BJ (cell line): ENCODE results near the gene ARMC9. TPM values are rescaled to one million over a fixed set of nuclear protein-coding genes. Genes with fewer than 3 reads are reported as not detected.

Experiments used
- CTCF ChIA-PET: fragments of 350-600 bp; formaldehyde crosslinking; extraction: SDS; loops from one replicate; lab custom pipeline; 2021; ENCODE audit warnings: antibody characterized with exemption, inconsistent platforms; lab: Yijun Ruan, JAX
- POLR2A ChIA-PET: fragments of 300-600 bp; sonication (Branson Sonifier 250); formaldehyde crosslinking; extraction: SDS; loops from one replicate; lab custom pipeline; 2021; ENCODE audit warnings: antibody characterized with exemption; lab: Charles Lee
- DNase-seq: peaks from one replicate; pipeline ENCODE4 v3.0.0-alpha.2; 2011; ENCODE audit warnings: low read depth
- H3K27me3 ChIP-seq: 2 replicates; pipeline ENCODE4 v1.6.0; 2011; ENCODE audit warnings: low read length; ENCODE audit not compliant: control insufficient read depth, insufficient read depth
- H3K36me3 ChIP-seq: 2 replicates; pipeline ENCODE4 v1.5.1; 2011; ENCODE audit warnings: low read length; ENCODE audit not compliant: control insufficient read depth, insufficient read depth
- H3K4me3 ChIP-seq: 2 replicates; pipeline ENCODE4 v1.5.1; 2011; ENCODE audit warnings: low read depth, mild to moderate bottlenecking, control low read depth, low read length
- CTCF ChIP-seq: IDR thresholded peaks from 2 replicates; pipeline ENCODE4 v1.5.1; 2011; ENCODE audit warnings: low read depth, mild to moderate bottlenecking, control low read depth, inconsistent platforms, low read length, moderate library complexity; ENCODE audit not compliant: insufficient read depth
- polyA plus RNA-seq: library from polyadenylated mRNA; depleted of rRNA; stranded (reverse); fragments of >200 nt; gene quantifications from 2 replicates; pipeline ENCODE4 v1.2.3, GENCODE V29; 2011

The ARMC9 gene
- polyA plus RNA-seq, 1 experiment: 83.1 TPM

GRCh38 chr2:231212329-231212845 lies 14.0 kb downstream of the ARMC9 start:
- peaks cover 30% of the 10 kb centered on the region for H3K36me3 ChIP-seq
- ChIA-PET CTCF (interaction anchor here (1.2 to 1.8 kb wide), 2 partner anchors 15 to 108 kb away, joined by 5 to 6 read pairs; no protein-coding TSS in a partner anchor), POLR2A (no interaction called here)
- no peak overlapping the region for H3K4me3 ChIP-seq
- DNase-seq: no peak
- no peak for TF ChIP-seq CTCF
- H3K27me3 ChIP-seq: no peaks in the 10 kb centered on the region

DNA sequence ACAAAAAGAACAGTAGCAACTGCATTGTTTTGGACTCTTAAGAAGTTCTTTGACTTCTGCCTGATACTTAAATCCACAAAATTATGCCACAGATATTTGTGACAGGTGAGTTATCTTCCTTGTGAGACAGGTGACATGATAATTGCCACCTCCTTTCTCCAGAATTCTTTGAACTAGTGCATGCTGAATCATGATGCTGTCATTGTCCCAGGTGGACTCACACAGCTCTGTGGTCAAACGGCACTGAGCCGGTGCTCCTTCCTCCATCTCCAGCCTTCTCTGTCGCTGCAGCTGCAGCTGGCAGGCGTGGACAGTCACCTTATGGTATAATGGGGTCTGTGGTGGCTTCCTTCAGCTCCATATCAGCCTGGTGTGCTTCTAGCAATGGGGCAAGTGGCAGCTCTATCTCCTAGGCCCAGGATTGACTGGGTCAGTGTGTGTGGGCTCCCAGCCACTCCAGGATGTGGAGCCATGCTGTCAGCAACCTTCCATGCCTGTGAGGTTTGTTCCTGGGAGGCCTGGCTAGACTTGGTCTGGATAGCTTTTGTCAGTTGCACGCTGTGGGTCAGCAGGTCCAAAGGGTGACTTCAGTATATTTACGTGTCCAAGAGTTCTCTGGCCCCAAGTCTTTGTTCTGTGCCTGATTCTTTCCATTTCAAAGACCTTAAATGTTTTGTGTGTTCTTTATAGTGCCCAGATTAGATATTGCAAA lies 15.7 kb downstream of the ARMC9 start:
- DNase-seq: no peak
- no peaks in the 10 kb centered on the region for H3K27me3 ChIP-seq
- H3K4me3 ChIP-seq: no peak overlapping the region
- peaks cover 25% of the 10 kb centered on the region for H3K36me3 ChIP-seq
- no peak for TF ChIP-seq CTCF
- ChIA-PET POLR2A (no interaction called here), CTCF (interaction anchor here (1.3 kb wide), 1 partner anchor 22 kb away, joined by 3 read pairs; no protein-coding TSS in a partner anchor)

DNA sequence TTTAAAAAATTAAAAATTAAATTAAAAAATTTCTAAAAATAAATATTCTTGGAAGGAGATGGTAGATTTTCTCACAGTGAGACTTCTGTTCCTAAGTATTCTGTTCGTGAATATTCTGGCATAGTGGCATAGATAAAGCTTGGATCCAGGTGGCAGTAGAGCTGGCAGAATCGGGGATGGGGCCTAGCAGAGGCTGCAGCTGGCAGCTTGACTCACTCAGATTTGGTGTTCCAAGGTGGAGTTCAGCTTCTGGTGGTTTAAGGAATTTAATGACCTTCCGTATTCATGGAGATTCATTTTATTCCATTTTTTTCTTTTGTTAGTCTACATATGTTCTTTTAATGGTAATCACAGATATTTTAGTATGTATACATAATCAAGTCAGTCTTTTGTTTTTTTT lies 19.9 kb downstream of the ARMC9 start:
- no peak overlapping the region for H3K4me3 ChIP-seq
- ChIA-PET CTCF (interaction anchor here (1.0 to 2.4 kb wide), 4 partner anchors 9 to 235 kb away, joined by 3 to 9 read pairs (median 8); no protein-coding TSS in a partner anchor), POLR2A (no interaction called here)
- H3K36me3 ChIP-seq: peaks cover 24% of the 10 kb centered on the region
- no peaks in the 10 kb centered on the region for H3K27me3 ChIP-seq
- TF ChIP-seq CTCF: no peak
- no peak for DNase-seq

DNA sequence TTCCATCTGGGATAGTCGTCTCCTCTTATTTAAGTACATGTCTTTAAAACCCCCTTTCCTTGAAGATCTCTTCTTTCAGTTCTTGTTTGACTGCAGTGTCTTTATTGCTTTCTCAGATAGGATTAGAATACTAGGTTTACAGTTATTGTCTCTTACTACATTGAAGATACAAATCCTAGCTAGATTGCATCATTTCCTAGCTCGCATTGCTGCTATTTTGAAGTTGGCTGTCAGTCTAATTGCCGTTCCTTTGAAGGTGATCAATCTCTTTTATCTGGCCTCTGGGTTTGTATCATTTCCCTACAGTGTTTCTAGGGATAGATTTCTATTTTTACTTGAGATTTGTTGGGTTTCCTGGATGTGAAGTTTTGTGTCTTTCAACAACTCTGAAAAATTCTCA lies 20.9 kb downstream of the ARMC9 start:
- TF ChIP-seq CTCF: no peak
- DNase-seq: no peak
- H3K27me3 ChIP-seq: no peaks in the 10 kb centered on the region
- ChIA-PET POLR2A (interaction anchor here (0.6 kb wide), 1 partner anchor 96 kb away, joined by 3 read pairs; no protein-coding TSS in a partner anchor), CTCF (interaction anchor here (1.1 to 2.4 kb wide), 9 partner anchors 9 to 382 kb away, joined by 3 to 9 read pairs (median 5); no protein-coding TSS in a partner anchor)
- H3K4me3 ChIP-seq: no peak overlapping the region
- peaks cover 20% of the 10 kb centered on the region for H3K36me3 ChIP-seq

GRCh38 chr2:231221761-231222160 lies 23.3 kb downstream of the ARMC9 start:
- ChIA-PET CTCF (interaction anchor here (0.6 to 3.9 kb wide), 4 partner anchors 22 to 191 kb away, joined by 3 to 33 read pairs (median 3); no protein-coding TSS in a partner anchor), POLR2A (no interaction called here)
- H3K36me3 ChIP-seq: peaks cover 9% of the 10 kb centered on the region; the same call in 1 of the 2 replicates
- H3K27me3 ChIP-seq: no peaks in the 10 kb centered on the region
- no peak for DNase-seq
- no peak overlapping the region for H3K4me3 ChIP-seq
- no peak for TF ChIP-seq CTCF
